Putamen (tissue), 1 donor: ENCODE measurements around the gene LAMP1.
"Not testable (repeated sequence)": the region's sequence is repeated elsewhere in the genome, so short reads cannot be mapped to it uniquely, and the experiment has no call there.

ENCODE experiments used
- DNase-seq: peaks from one replicate; pipeline ENCODE4 v3.0.0-alpha.2; 2016; ENCODE audit warnings: low spot score

Gene LAMP1, protein sequence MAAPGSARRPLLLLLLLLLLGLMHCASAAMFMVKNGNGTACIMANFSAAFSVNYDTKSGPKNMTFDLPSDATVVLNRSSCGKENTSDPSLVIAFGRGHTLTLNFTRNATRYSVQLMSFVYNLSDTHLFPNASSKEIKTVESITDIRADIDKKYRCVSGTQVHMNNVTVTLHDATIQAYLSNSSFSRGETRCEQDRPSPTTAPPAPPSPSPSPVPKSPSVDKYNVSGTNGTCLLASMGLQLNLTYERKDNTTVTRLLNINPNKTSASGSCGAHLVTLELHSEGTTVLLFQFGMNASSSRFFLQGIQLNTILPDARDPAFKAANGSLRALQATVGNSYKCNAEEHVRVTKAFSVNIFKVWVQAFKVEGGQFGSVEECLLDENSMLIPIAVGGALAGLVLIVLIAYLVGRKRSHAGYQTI

DNA sequence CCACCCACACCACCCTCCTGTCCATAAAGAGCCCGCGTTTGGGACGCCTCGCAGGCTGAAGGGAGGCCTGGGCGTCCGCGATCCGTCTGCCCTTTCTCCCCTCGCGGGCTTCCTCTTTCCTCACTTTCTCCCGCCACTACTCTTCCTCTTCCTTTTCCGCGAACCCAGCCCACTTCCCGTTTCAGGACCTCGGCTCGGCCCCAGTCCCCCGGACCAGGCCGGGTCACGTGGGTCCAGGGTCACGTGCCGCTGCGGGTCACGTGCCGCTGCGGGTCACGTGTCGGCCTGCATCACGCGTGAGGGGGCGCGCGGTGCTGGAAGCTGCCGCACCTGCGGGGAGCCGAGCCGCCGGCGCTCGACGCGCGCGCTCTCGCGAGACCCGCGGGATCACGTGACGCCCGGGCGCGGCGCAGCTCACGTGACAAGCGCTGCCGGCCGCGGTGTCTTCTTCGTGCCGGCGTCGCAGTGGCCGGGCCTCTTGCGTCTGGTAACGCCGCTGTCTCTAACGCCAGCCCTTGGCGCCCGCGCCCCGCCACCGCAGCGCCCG lies at the start of gene LAMP1:
Gene LAMP1 (plus strand): TSS at position 417 of the 547 bp plus-strand sequence. CDS start 196 bp downstream, outside the sequence.
- peak; percentile 94 for DNase-seq

DNA sequence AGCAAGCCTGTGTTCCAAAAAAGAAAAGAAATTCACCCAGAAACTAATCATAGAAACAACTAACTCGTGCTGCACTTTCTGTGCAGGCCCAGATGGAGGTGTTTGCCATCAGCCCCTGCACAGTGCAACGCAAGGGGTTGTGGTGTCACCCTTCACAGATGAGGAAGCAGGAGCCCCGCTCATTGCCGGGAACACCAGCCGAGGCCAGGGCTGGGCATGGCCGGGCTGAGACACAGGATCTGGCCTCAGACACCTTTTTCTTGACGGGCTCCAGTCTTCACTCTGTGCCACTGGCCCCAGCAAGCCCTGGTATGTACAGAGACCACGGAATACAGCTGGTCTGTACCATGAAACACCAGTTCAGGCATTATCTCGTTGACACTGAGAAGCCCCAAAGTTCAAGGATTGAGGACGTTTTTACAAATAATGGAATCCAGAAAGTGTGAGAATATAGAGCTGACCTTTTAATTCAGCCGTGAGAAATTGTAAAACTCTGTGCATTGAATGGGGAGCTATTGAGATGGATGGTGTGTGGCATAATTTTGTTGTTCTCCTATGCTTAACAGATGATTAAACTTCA lies 44.4 kb upstream of the LAMP1 start:
- DNase-seq = no peak

DNA sequence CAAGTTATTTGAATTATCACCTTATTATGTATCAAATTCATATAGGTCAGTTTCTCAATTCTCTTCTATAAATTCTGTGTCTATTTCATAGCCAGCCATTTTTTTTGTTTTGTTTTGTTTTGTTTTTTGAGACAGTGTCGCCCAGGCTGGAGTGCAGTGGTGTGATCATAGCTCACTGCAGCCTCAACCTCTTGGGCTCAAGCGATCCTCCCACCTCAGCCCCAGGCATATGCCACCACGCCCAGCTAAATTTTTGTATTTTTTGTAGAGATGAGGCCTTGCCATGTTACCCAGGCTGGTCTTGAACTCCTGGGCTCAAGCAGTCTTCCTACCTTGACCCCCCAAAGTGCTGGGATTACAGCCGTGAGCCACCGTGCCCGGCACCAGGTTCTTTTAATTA lies 39.1 kb upstream of the LAMP1 start:
- not testable (repeated sequence) for DNase-seq

DNA sequence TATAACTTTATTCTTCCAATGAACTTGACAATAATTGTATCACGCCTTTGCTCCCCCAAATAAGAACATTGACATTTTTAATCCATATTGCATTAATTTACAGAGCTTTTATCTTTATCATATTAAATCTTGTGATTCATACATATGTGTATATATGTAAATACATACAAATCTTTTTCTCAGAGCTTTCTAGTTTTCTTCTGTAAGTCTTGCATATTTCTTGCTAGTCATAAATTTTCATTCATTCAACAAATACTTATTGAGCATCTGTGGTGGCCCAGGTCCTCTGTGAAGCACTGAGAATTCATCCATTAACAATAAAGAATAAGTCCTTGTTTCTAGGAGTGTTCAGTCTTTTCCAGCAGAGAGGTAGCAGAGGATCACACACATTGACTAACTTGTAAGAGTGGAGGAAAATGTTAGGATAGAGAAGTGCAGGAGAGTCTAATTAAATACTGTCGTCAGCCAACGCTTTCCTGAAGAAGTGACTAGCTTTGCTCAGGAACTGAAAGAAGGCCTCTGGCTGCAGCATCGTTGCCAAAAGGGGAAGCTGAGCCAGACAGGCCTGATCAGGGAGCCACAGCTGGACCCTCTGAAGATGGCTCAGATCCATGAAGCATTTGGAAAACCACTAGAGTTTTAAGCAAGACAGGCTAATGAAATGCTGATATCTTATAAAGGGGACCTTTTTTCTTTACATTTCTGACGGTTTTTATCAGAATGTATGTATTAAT lies 38.6 kb upstream of the LAMP1 start:
- DNase-seq = no peak

DNA sequence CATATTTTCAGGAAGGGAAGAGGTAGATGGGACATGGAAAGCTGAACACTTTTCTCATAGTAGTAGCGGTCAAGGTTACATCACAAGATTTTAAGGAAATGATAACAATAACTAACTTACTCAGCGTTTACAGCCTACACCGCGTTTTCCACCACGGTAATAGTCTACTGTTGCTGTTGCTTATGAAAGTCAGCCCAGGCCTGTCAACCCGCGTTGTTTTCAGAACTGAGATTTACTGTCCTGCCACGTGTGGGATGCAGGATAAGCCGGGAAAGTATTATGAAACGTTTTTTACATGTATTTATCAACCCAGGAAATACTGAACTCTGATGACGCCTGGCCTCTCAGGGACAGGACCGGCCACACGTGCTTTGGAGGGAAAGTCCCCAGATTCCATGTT lies 36.0 kb upstream of the LAMP1 start:
- DNase-seq = no peak

DNA sequence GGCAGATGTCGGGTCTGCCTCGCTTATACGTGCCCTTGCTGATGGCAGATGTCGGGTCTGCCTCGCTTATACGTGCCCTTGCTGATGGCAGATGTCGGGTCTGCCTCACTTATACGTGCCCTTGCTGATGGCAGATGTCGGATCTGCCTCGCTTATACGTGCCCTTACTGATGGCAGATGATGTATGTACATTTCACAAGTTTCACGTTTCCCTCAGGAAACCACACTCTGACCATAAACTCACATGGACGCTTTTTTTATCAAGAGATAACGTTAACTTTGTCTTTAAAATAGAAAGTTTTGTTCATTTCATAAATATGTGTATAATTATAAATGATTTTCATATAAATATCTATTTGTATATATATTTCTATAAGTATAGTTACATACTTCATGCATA lies 34.0 kb upstream of the LAMP1 start:
- DNase-seq = not testable (repeated sequence)

DNA sequence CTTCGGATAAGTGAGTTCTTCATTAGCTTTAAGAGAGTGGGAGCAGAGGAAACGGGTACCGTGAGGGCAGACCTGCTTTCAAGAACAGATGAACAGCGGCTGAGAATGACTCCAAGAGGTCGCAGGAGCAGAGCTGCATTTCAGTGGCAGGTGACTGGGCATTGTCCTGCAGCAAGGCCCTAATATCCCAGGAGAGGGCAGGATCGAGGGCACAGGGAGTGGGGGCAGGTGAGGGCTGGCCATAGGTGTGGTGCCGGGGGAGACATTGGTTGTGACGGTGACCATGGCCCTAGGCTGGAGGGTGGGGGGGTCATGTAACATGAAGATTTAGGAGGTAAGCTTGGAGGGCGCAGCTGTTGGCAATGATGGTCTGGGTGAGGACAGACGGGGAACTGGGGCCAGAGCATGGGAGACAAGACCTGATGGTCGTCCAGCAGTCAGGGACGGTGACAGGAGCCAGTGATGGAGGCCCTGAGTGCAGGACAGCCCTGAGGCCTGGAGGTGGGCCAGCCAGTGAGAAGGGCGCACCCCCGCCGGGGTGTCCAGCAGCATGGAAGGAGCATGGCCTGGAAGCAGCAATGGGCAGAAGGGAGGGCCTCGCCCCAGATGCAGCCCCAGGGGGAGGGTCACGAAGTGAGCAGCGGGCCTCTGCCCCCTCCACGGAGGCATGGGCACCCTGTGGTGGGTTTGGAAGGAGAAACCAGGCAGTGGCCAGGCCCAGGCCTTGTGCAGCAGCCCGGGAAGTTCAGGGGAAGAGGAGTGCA lies 29.2 kb upstream of the LAMP1 start:
- no peak for DNase-seq

DNA sequence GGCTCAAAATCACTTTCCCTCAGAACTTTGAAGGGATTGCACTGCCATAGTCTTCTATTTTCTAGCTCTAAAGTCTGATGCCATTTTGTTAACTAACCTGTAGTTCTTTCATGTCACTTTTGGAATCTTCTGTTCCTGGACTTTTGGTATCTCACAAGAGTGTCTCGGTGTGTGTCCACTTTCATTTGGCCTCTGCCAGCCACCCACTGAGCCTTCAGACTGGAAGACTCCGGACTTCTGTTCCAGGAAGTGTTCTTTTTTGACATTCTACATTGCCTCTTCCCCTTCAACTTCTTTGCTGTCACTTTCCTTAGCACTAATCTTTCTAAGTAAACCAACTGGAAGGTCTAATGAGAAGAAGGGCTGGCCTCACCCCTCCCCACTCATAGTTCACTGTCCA lies 25.0 kb upstream of the LAMP1 start:
- no peak for DNase-seq

DNA sequence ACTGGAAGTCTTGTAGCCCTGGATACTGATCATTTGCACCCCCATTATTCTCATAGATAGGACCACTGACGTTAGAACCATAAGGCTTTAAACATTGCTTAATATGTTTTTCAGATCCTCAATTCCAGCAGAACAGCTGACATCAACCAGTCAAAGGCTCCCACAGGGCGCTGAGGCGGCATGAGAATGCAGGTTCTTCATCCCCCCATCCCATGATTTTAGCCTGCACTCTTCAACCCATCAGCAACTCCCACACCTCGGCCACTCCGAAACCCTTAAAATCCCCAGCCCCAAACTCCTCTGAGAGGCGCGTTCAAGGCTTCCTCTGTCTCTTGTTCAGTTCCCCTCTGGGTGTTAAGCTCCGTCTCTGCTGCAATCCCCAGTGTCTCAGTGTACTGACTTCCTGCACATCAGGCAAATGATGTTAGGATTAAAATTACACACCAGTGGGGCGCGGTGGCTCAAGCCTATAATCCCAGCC lies 24.3 kb upstream of the LAMP1 start:
- DNase-seq = no peak

DNA sequence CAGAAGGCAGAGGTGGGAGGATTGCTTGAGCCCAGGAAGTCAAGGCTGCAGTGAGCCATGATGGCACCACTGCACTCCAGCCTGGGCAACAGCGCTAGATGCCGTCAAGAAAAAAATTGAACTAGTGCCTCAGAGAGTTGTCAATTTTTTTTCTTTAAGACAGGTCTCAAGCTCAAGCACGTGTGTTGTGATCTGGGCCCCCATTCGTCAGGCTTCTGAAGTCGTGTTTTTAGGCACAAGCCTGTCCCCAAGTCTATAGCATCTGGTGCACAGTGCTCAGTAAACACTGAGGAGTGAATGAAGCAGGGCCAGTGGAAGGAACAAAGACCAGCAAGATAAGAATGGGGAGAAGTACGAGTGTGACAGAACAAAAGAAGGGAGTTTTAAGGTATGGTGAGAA lies 23.7 kb upstream of the LAMP1 start:
- DNase-seq = no peak

DNA sequence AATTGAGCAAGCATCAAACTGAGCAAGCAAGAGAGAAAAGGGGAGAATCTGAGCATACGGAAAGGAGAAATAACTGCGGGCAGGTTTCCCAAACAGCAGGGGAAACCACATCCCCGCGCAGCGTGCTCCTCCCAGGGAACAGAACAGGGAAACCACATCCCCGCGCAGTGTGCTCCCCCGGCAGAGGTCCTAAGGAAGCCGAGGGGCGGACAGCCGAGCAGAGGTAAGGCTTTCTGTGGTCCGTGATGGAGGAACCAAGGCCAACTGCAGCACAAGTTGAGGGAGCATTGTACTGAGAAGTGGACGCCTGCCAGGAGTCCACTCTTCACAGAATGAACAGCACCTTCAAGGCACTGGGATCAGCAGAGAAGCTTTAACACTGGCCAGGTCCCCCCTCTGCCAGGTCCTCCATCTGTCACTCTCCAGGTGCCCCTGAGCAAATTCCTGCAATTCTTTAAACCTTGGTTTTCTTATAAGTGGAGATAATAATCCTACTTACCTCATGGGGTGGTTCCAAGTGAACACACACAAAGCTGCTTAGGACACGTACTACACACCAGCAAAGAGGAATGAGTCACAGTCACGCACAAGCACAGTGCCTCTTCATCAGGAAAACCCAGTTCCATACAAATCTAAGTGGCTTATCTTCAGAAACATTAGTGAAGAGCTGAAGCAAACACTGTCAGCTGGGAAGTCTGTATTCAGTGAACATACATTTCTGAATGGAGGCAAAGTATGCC lies 23.0 kb upstream of the LAMP1 start:
- no peak for DNase-seq

DNA sequence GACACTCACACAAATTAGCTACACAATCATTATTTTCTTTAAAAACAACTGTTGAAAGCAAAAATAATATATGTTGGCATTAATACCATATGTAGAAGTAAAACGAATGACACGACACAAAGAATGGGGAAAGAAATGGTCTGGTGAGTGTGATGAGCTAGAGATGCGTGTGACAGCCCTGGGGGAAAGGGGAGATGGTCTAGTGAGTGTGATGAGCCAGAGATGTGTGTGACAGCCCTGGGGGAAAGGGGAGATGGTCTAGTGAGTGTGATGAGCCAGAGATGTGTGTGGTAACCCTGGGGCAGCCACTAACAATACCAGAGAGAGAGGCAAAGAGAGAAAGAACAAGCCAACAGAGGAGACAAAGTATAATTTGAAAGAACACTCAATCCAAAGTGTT lies 22.3 kb upstream of the LAMP1 start:
- no peak for DNase-seq

DNA sequence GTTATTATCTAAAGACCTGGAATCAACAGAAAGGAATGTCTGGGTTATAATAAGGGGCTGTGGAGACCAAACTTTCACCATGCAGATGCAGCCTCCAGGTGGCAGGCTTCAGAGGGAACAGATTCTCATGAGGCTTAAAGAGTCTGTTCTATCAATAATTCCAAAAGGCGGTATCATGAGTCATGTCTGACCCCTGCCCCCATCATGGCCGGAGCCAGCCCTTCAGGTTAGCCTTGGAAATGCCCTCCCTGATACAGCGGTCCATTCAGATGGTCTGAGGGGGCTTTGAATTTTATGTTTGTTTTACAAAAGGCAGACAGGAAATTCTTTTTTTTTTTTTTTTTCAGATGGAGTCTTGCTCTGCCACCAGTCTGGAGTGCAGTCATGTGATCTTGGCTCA lies 21.7 kb upstream of the LAMP1 start:
- no peak for DNase-seq

DNA sequence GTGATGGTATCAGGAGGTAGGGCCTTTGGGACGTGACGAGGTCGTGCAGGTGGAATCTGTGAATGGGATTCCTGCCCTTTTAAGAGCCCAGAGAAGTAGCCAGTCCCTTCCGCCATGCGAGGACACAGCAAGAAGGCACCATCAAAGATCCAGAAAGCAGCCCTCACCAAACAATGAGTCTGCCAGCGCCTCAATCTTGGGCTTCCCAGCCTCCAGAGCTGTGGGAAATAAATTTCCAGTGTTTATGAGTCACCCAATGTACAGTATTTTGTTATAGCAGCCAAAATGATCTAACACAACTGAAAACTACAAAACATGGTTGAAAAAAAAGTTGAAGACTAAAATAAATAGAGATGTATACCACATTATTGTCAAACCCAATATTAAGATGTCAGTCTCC lies 16.9 kb upstream of the LAMP1 start:
- no peak for DNase-seq

DNA sequence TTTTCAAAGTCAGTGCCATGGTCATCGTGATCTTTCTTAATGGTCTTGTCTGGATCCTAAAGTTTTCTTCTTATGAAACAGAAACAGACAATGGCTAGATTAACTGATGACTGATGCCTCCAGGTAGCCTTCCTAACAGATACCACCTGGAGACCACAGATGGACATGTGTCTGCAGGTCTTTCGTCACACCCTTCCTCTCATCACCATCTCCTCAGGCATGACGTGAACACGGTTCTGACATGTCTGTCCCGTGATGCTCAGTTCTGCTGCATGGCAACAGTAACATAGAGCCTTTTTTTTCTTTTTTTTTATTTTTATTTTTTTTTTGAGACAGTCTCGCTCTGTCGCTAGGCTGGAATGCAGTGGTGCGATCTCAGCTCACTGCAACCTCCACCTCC lies 13.1 kb upstream of the LAMP1 start:
- DNase-seq = no peak

DNA sequence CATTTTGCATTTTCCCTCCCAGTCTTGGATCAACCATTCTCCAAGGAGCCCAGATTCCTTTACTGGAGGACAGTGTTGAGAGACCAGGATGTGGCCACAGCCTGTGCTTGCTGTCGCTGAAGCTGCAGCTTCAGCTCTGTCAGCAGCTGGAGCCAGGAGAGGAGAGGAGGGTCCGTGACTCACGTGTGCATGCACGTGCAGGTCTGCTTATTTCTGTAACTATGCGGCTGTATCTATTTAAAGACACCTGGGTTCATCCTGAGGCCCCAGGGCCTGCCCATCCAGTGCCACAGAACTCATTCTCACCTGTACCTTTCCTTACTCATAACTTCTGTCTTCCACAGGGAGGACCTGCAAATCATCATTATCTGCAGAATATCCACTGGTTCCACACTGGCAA lies 8.2 kb upstream of the LAMP1 start:
- no peak for DNase-seq

DNA sequence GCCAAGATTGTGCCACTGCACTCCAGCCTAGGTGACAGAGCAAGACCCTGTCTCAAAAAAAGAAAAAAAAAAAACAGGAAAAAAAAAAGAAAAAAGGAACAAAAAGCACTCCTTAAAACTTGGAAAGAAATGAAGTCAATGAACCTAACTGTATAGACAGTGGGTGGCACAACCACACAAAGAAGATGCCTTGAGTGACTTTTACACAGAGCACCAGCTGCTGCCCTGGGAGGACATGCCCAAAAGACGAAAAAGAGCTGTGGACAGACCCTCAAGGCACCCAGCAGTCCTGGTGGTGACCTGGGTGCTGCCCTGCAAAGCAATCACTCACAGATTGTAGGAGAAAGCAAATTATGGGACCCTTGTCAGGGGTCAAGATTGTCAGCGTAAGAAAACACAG lies 5.9 kb upstream of the LAMP1 start:
- no peak for DNase-seq

DNA sequence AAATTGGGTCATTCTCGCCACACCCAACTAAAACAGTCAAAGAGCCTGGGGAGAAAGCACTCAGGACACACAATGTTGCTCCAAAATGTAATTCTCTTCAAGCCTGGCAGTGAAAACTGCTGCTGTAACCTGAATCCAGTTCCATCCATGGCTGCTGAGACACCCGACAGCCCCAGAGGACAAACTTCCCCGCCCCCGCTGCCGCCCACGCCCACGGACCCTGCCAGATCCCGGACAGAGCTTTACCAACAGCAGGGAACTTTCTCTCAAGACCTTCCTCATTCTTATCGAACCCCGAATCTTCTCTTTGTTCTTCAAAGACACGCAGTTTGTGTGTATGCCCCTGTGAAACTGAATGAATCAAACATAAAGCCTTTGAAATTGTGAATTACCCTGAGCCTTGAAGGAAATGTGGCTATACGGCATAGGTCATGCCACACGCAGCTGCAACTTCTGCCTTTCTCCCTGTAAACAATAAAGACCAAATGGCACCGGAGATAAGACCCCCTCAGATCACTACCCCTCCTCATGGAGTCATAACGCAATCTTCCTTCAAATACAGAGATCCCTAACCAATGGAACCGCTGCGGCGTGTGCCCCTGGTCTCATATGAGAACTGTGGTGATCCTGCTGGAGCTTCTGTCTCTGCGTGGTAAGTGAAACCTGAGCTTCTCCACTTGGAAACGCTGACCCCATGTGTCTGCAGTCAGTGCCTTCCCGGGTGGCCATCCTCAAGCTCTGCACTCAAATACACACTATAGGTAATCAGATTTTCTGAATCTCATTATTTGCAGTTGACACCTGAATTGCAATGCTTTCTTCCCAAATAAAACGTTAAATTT lies 4.8 kb upstream of the LAMP1 start:
- DNase-seq = no peak

DNA sequence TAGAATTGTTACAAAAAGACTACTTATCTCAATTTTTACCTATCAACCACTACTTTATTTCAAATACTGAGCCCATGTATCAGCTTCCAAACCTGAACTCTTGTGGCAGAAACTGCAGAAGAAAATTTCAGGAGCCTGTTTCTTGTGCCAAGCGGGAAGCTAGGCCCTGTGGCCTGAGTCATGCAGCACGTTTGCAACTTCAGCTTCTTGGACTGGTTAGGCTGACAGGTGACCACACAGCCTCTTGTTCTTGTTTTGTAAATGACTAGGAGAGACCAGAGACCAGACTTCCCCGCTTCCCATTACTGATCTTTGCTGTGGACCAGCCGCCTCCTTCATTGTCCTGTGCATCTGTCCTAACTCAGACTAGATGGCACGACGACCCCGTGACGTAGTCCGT lies 3.4 kb upstream of the LAMP1 start:
- no peak for DNase-seq

DNA sequence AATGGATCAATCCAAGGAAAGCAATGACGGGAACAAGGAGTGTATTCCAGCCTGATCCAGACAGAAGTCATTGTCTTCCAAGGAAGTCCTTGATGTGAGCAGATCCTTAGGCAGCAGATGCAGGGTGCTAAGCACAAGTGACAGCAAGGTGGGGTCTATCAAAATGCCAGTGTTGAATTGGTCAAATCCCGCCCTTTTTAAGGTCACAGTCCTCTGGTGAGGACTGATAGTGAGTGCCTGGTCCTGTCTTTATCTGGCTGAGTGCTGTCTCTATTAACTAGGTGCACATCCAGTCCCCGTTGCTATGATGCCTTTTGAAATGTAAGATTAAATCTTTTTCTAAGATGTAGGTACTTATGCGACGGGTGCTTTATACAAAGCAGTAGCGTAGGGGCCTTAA lies 1.3 kb upstream of the LAMP1 start:
- DNase-seq = no peak
